IPS-18c (cell line): Measurements from ENCODE around the gene SMLR1.

Source experiments
- H3K4me3 ChIP-seq: 2 replicates; pipeline ENCODE4 v1.7.0; 2013; ENCODE audit warnings: low read depth, mild to moderate bottlenecking, low read length, moderate library complexity; ENCODE audit not compliant: insufficient read depth
- H3K9me3 ChIP-seq: one replicate; pipeline ENCODE4 v1.6.1; 2013; ENCODE audit warnings: mild to moderate bottlenecking, low read length, moderate library complexity; ENCODE audit not compliant: control insufficient read depth, insufficient read depth

SMLR1 gene

GRCh38 chr6:130841128-130841728 lies 14.0 kb downstream of the SMLR1 start:
- no peak overlapping the region for H3K4me3 ChIP-seq
- H3K9me3 ChIP-seq = no peaks in the 10 kb centered on the region

- no peaks in the 10 kb centered on the region for H3K9me3 ChIP-seq
- H3K4me3 ChIP-seq = no peak overlapping the region
These were observed 16.5 kb downstream of the SMLR1 start for GRCh38 chr6:130843575-130844320.

GRCh38 chr6:130846501-130846900 lies 19.3 kb downstream of the SMLR1 start:
- no peak overlapping the region for H3K4me3 ChIP-seq

GRCh38 chr6:130847001-130847910 lies 20.1 kb downstream of the SMLR1 start:
- Histone ChIP-seq H3K9me3 (no peaks in the 10 kb centered on the region), H3K4me3 (no peak overlapping the region)

More at GRCh38 chr6:130846501-130846900, 19.3 kb downstream of the SMLR1 start:
- H3K9me3 ChIP-seq = no peaks in the 10 kb centered on the region

- H3K9me3 ChIP-seq = no peaks in the 10 kb centered on the region
These were observed 21.7 kb downstream of the SMLR1 start for GRCh38 chr6:130848945-130849344.

GRCh38 chr6:130849594-130849993 lies 22.4 kb downstream of the SMLR1 start:
- H3K9me3 ChIP-seq = no peaks in the 10 kb centered on the region
- no peak overlapping the region for H3K4me3 ChIP-seq

More at GRCh38 chr6:130848945-130849344, 21.7 kb downstream of the SMLR1 start:
- H3K4me3 ChIP-seq = no peak overlapping the region

- Histone ChIP-seq H3K4me3 (no peak overlapping the region), H3K9me3 (no peaks in the 10 kb centered on the region)
These were observed 23.8 kb downstream of the SMLR1 start for GRCh38 chr6:130851026-130851425.

GRCh38 chr6:130852844-130853554 lies 25.8 kb downstream of the SMLR1 start:
- Histone ChIP-seq H3K9me3 (no peaks in the 10 kb centered on the region), H3K4me3 (no peak overlapping the region)

GRCh38 chr6:130853555-130854183 lies 26.5 kb downstream of the SMLR1 start:
- Histone ChIP-seq H3K9me3 (no peaks in the 10 kb centered on the region), H3K4me3 (no peak overlapping the region)

GRCh38 chr6:130858054-130858453 lies 30.8 kb downstream of the SMLR1 start:
- Histone ChIP-seq H3K4me3 (no peak overlapping the region), H3K9me3 (no peaks in the 10 kb centered on the region)

GRCh38 chr6:130858498-130859160 lies 31.4 kb downstream of the SMLR1 start:
- no peak overlapping the region for H3K4me3 ChIP-seq
- no peaks in the 10 kb centered on the region for H3K9me3 ChIP-seq

GRCh38 chr6:130859161-130859867 lies 32.1 kb downstream of the SMLR1 start:
- Histone ChIP-seq H3K4me3 (no peak overlapping the region), H3K9me3 (no peaks in the 10 kb centered on the region)

- Histone ChIP-seq H3K9me3 (no peaks in the 10 kb centered on the region), H3K4me3 (no peak overlapping the region)
These were observed 35.2 kb downstream of the SMLR1 start for GRCh38 chr6:130862370-130862769.

GRCh38 chr6:130863415-130864230 lies 36.4 kb downstream of the SMLR1 start:
- no peaks in the 10 kb centered on the region for H3K9me3 ChIP-seq

GRCh38 chr6:130864344-130864743 lies 37.1 kb downstream of the SMLR1 start:
- no peaks in the 10 kb centered on the region for H3K9me3 ChIP-seq
- H3K4me3 ChIP-seq = no peak overlapping the region

More at GRCh38 chr6:130863415-130864230, 36.4 kb downstream of the SMLR1 start:
- H3K4me3 ChIP-seq = no peak overlapping the region
